Activated naive CD8-positive, alpha-beta T cell treated with anti-CD3 and anti-CD28 coated beads, Interleukin-2, amount 50 U/mL, for 16 hours (primary cell): ENCODE results near the gene KRTAP25-1.

Source experiments
- DNase-seq: peaks from one replicate; pipeline ENCODE4 v3.0.0-alpha.2; 2020; ENCODE audit warnings: low read depth, low spot score

The KRTAP25-1 gene

DNA sequence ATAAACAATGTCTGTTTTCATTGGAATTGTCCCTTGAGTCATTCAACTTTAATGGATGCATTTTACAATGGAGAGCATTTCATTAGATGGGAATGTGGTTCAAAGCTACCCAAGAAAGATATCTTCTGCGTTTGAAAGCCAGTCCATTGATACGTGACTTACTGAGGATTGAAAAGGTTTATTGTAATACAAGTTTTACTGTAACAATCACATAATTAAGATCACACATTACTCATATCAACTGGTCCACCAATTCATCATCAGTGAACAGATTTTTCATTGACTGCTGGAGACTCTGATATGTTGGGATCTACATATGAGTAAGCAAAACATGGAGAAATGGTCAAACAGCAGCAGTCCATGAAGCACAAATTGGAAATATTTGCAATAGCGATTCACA lies 39.4 kb downstream of the KRTAP25-1 start:
- DNase-seq = no peak

DNA sequence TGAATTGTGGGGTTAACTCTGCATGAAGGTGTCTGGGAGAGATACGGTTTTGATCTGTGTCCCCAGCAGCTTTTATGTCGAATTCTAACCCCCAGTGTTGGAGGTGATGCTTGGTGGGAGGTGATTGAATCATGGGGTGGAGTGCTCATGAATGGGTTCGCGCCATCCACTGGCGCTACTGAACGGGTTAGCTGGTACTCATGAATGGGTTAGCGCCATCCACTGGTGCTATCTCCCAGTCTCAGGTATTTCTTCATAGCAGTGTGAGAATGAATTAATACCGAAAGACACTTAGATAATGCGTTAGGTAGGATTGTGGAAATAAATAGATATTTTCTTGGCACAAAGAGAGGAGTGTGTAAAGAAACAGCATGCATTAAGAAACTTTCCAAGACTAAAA lies 40.5 kb downstream of the KRTAP25-1 start:
- no peak for DNase-seq

DNA sequence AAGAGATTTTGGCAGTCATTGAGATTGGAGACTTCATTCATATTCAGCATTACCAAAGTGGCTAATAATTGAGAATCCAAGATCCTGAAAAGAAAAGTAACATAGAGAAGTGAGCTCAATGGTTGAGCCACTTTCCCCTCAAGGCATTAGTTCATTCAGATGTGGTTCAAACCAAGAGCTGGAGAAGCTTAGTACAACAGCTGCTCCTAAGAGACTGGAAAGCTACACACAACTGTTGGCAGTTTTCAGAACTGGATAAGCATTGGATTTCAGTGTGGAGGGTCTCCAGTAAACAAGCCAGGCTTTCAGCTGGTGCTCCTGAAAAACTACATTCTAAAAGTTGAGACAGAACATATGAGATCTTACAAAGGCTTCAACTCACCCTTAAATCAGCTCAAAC lies 44.3 kb downstream of the KRTAP25-1 start:
- no peak for DNase-seq

DNA sequence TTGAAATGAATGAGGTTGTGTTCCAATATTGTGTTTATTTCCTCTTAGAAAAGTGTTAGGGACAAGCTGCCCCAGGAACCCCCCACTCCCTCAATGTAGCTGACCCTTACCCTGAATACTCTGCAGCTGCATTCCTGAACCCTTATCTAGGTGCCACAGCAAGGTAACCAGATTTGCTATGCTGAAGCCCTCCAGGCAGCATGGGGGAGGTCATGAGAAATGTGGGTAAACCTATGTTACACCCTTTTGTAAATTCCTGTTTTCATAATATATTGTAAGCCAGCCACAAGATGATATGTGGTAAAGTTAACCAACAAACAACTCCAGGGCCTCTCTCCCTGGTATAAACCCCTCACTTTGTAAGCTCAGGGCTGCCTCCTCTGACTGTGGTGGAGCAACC lies 45.6 kb downstream of the KRTAP25-1 start:
- no peak for DNase-seq

DNA sequence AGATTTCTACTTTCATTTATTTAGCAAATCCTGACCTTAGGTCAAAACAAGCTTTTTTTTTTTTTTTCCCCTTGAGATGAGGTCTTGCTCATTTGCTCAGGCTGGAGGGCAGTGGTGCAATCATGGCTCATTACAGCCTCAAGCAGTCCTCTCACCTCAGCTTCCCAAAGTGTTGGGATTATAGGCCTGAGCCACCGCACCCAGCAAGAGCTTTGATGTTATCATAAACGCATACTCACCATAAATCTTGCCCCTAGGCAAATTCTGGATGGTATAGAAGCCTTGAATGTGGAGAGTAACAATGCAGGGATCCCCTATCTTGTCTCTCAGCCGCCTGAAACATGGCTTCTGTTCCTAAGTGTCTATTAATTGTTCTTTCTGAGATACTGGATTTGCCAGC lies 48.7 kb downstream of the KRTAP25-1 start:
- no peak for DNase-seq
